NCI-H2227 (cell line): Measurements from ENCODE around the gene CUEDC2.

Experiments
- DNase-seq: peaks from one replicate; lab custom pipeline; 2025; ENCODE audit not compliant: unreplicated experiment; lab: John Stamatoyannopoulos, UW

CUEDC2 gene

DNA sequence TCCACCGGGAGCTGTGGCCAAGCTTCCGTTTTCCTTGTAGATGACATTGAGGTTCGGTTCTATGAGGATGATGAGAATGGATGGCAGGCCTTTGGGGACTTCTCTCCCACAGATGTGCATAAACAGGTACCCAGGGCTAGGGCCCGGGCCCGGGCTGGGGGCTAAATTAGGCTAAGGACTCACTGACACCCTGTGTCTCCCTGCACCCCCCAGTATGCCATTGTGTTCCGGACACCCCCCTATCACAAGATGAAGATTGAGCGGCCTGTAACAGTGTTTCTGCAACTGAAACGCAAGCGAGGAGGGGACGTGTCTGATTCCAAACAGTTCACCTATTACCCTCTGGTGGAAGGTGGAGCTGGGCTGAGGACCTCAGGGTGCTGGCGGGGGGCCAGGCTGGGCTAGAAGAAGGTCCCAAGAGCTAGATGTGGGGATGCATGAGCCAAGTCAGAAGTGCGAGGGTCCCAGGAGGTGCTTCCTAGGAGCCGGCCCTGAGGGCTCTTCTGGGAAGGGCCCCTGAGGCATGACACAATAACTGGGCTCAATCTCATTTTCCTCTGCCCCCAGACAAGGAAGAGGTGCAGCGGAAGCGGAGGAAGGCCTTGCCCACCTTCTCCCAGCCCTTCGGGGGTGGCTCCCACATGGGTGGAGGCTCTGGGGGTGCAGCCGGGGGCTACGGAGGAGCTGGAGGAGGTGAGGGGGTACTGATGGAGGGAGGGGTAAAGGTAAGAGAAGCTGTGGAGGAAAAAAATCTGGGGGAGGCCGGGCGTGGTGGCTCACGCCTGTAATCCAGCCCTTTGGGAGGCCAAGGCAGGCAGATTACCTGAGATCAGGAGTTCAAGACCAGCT, 34.0 kb downstream of the CUEDC2 start:
- no peak for DNase-seq

DNA sequence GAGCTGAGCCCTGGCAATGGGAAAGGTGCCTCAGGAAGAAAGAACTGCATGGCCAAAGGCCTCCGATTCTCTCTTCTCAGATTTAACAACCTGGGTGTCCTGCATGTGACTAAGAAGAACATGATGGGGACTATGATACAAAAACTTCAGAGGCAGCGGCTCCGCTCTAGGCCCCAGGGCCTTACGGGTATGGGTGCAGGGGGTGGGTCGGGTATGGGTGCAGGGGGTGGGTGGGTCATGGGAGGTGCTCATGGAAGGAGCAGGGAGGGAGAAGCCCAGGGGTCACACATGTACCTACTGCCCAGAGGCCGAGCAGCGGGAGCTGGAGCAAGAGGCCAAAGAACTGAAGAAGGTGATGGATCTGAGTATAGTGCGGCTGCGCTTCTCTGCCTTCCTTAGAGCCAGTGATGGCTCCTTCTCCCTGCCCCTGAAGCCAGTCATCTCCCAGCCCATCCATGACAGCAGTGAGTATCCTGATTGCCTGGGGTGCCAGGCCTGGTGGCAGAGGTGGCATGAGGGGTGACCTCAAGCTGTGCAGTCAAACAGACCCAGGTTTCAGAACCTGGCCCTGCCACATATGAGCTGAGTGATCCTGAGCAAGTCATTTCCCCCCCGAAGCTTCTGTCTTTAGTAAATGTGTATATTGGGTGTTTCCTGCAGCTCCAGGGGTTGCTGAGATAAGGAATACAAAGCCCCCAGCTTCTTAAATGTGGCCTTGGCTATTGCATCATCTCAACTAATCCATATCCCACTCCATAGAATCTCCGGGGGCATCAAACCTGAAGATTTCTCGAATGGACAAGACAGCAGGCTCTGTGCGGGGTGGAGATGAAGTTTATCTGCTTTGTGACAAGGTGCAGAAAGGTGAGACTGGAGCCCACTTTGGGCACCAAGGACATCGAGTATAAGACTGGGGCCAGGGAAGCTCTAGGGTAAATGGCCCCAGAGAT, 34.9 kb downstream of the CUEDC2 start:
- no peak for DNase-seq

DNA sequence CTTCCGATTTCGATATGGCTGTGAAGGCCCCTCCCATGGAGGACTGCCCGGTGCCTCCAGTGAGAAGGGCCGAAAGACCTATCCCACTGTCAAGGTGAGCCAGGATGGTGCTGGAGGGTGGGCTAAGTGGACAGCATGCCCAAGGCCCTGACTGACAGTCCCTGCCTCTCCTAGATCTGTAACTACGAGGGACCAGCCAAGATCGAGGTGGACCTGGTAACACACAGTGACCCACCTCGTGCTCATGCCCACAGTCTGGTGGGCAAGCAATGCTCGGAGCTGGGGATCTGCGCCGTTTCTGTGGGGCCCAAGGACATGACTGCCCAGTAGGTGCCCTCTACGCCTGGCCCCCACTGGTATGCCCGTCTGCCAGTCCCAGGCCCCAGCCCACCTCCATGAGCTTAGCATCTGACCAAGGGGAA, 35.6 kb downstream of the CUEDC2 start:
- DNase-seq = no peak

DNA sequence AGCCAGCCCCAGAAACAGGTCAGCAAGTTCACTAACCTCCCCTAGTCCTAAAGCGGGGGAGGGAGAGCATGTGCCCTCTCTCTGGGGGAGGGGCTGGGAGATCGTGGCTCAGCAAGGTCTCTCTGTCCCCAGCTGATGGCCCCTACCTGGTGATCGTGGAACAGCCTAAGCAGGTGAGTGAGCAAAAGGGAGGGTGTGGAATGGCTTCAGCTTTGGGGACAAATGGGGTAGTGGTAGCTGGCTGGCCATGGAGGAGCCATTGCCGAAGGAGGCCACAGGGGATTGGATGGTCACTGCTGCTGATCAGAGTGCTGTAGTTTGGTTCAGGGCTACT, 36.1 kb downstream of the CUEDC2 start:
- DNase-seq = no peak

DNA sequence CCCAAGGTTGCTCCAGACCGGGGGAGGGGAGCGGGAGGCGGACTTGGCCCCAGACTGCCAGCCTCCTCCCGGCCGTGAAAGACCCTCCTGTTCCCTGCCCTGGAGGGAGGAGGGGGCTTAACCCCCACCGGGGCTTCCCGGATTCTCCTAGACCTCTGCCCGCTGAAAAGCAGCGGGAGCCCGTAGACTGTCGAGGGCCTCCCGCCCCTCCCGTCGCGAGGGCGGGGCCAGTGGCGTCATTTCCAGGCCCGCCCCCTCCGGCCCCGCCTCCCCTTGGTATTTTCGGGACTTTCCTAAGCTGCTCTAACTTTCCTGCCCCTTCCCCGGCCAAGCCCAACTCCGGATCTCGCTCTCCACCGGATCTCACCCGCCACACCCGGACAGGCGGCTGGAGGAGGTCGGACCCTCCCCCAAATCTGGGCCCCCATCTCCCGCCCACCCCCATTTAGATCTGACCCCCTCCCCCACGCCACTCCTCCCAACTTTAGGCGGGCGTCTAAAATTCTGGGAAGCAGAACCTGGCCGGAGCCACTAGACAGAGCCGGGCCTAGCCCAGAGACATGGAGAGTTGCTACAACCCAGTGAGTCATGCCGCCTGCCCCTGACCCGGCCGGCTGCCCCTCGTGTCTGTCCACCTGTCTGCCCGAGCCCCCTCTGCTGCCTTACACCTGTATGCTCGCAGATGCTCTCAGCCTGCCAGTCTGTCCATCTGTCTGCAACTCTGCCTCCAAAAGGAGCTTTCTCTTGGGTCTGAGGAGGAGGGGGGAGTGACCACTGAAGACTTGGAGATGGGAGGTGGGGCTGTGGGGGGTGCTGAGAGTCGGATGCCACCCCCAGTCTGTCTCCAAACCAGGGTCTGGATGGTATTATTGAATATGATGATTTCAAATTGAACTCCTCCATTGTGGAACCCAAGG, 36.7 kb downstream of the CUEDC2 start, which contains the start of gene NFKB2:
NFKB2 (plus strand) TSS at position 306 of the 917 bp plus-strand sequence; CDS start at position 561, 255 bp downstream.
- DNase-seq = peak; percentile 64

DNA sequence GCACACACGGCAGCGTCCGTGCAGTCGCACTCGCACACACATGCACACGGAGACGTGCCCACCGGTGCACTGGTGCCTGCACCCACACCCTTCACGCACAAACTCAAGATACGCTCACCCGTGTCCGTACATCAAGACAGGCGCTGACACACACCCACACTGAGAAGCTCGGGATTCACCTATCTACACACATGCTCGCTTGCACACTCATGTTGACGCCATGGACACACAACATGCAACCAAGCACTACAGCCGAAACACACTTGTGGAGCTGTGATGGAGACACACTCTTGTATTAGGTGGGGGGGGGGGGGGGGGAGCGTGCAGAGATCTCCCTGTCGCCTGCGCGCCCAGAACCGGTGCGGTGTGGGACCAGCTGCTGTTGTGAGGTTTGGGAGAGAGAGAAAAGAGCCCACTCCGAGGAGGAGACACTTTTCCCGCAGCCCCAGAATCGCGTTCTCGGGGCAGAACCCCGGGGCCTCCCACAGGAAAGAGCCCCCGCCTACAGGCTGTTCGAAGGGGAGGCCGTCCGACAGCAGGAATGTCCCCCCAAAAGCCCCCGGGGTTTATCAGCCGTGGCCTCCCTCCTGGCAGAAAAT, 37.5 kb downstream of the CUEDC2 start:
- DNase-seq = no peak

DNA sequence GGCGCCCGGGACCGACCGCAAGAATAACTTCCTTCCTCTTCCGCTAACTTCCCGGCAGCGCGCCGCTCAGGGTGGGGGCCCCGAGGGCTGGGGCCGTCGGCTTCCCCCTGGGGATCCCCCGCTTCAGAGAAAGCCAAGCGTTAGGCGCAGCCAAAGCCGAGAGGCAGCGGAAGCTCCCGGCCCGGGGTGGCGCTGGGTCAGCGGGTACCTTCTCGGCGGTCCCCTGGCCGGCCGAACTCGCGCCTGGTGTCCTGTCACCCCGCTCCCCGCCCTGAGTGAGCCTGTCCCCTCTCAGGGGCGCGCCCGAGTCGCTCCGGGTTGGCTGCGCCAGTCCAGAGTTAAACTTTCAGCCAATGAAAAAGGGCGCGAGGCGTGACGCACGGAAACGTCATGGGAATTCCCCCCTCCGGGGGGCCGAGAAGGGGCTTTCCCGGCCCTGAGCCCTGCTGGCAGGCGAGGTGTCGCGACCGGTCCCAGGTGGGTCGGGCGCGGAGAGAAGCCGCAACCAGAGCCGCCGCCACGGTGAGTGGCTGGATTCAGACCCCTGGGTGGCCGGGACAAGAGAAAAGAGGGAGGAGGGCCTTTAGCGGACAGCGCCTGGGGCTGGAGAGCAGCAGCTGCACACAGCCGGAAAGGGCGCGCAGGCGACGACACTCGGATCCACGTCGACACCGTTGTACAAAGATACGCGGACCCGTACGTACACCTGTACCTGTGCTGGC, 38.1 kb downstream of the CUEDC2 start:
- DNase-seq = peak; percentile 77

DNA sequence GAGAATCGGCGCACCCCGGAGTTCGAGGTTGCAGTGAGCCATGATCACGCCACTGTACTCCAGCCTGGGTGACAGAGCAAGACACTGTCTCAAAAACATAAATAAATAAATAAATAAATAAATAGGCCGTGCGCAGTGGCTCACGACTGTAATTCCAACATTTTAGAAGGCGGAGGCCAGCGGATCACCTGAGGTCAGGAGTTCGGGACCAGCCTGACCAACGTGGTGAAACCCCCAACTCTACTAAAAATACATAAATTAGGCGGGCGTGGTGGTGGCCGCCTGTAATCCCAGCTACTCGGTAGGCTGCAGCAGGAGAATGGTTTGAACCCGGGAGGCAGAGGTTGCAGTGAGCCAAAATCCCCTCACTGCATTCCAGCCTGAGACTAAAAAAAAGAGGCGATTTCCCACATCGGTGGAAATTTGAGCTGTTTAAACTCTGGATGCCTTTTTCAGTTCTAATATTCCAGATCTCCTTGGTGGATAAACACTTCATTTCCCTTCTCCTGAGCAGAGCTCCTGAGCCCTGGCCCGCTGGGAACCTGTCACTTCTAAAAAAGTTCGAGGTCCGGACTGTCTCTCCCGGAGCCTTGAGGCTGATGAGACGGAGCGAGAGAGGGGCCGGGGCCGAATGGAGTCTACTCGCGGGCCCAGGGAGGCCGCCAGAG, 38.8 kb downstream of the CUEDC2 start:
- peak; percentile 81 for DNase-seq

DNA sequence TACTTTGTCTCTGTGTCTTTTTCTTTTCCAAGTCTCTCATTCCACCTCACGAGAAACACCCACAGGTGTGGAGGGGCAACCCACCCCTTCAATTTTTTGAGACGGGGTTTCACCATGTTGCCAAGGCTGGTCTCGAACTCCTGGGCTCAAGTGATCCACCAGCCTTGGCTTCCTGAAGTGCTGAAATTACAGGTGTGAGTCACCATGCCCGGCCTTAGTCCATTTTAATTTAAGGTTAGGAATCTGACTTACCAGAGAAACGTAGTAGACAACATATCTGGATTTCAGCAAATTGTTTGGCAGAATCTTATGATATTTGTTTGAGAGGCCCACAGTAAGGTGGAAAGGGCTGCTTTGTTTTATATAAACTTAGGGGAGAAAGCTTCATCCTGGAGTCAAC, 40.1 kb downstream of the CUEDC2 start:
- DNase-seq = no peak

DNA sequence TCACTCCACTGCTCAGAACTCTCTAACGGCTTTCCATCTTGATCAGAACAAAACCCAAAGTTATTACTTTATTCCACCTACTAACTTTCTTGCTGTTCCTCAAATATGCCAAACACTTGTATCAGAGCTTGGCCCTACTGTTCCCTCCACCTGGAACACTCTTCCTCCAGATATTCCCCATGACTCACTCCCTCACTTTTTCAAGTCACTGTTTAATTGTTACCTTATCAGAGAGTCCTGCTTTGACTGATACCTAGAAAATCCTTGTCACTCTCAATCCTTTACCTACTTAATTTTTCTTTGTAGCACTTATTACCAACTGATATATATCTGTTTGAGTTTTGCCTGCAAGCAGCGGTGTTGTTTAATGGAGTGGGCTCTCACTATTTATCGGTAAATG, 42.5 kb downstream of the CUEDC2 start:
- no peak for DNase-seq

DNA sequence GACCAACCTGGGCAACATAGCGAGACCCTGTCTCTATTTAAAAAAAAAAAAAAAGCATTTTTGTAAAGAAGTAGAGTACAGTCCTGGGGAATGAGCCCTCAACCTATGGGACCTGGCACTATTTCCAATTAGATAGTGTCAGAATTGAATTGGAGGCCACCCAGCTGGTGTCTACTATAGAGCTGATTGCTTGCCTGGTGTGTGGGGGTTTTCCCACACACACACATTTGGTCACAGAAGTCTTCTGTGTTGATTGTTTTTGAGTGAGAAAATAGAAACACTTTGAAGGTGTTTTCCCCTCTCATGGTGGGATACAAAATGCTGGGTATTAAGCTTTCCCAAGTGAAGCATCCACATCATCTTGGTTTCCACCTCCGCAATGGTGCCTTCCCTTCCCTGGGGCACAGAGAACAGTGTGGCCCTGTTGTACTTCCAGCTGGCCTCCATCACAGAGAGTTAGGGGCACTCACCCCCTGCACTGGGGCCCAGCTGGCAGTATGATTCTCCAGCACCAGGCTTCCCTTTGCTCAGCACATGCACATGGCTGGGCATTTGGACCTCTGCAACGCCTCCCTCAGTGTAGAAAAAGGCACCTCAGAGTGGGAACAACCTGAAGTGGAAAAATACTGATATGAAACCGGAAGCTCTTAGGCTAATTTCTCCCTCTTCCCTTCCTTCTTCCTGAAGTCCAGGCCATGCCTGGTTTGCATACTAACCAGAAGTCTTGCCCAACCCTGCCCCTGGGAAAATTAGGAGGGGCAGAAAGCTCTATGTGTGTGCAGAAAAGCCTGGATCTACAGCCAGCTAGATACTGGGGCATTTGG, 47.6 kb downstream of the CUEDC2 start:
- no peak for DNase-seq

DNA sequence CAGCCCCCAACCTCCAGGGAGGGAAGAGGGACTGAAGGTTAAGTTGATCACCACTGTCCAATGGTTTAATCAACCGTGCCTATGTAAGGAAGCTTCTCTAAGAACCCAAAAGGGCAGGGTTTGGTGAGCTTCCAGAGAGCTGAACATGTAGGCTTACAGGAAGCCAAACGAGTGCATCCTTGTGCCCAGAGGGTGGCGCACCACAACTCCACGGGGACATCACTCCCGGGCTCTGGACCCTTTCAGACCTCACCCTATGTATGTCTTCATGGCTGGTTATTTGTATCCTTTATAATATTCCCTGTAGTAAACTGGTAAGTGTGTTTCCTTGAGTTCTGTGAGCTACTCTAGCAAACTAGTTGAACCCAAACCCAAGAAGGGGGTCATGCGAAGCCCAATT, 48.3 kb downstream of the CUEDC2 start:
- no peak for DNase-seq

DNA sequence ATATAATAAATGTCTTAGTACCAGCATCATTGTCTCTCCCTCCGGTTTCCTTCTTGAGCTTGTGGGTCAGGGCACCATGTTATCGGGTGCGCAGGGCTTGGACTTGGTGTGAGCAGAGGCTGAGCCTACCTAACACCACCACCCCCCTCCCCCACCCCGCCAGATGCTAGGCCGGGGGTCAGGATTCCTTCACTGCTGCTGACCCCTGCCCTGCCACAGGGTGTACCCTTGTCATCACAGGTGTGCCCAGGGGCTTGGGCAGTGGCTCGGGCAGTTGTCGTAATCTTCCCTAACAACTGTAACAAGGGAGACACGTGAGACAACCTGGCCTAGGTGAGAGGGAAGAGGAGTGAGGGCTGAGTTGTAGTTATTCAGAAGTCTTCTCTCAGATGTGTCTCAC, 49.5 kb downstream of the CUEDC2 start:
- no peak for DNase-seq

DNA sequence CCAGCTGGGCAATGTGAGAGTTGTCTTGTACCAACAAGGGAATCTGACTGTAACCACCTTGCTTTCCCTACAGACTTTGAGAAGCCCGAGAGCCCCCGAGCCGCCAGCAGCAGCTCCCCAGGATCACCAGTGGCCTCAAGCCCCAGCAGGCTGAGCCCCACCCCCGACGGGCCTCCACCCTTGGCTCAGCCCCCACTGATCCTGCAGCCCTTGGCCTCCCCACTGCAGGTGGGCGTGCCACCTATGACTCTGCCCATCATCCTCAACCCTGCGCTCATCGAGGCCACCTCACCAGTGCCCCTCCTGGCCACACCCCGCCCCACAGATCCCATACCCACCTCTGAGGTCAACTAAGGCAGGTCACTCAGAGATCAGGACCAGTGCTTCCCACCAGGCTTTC, 50.4 kb downstream of the CUEDC2 start:
- DNase-seq = no peak

DNA sequence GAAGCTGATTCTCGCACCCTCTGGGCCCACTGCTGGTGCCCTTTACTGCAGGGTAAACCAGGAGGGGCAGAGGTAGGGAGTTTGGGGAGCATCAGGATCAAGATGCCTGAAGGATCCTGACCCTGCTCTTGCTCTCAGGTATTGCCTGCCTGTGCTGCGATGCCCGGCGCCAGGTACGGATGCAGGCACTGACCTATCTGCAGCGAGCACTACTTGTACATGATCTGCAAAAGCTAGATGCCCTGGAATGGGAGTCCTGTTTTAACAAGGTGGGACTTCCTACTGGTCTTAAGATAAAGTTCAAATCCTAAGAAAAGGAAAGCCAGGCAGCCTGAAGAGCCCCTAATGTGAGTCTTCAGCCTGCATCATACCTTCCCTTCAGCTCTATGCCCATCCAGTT, 53.0 kb downstream of the CUEDC2 start:
- DNase-seq = no peak

DNA sequence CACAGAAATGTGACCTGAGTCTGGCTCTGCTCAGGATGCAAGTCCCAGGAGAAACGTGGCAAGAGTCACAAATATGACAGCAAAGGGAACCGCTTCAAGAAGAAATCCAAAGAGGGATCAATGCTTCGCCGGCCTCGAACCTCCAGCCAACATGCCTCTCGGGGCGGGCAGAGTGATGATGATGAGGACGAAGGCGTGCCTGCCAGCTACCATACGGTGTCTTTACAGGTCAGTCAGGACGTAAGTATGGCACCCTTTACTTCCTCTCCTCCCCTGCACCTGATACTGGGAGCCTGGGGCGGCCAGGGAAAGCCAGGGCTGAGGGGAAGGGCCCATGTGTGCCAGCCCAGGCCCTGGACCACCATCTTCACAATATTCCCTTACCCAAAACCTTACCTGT, 55.5 kb downstream of the CUEDC2 start:
- DNase-seq = no peak

DNA sequence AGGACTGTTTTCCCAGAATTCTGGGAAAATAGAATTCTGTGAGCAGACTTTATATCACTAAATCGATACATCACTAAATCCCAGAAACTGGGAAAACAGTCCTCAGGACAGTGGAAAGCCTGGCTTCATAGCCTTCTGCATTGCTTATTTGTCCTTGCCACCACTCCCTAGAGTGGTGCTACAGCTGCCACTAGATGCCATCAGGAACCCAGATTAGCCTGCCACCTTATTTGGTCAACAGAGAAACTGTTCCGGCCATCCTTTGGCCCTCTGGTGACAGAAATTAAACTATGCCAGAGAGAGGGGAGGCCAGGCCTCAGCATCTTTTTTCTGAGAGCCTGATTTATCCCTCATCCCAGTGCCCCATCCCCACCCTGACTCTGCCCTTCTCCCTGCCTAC, 56.5 kb downstream of the CUEDC2 start:
- no peak for DNase-seq

DNA sequence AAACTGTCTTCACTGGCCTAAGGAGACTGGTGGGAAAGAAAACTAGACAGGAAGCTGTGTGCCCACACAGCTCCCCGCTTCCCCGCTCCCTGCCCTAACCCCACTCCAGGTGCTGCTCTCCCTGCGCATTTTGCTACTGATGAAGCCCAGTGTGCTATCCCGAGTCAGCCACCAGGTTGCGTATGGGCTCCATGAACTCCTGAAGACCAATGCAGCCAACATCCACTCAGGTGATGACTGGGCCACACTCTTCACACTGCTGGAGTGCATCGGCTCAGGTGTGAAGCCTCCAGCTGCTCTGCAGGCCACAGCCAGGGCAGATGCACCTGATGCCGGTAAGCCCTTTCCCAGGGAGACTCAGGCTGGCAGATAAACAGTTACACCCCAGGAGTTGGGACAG, 57.1 kb downstream of the CUEDC2 start:
- no peak for DNase-seq
